ENCODE measurements around the gene SLC6A9.

DNA sequence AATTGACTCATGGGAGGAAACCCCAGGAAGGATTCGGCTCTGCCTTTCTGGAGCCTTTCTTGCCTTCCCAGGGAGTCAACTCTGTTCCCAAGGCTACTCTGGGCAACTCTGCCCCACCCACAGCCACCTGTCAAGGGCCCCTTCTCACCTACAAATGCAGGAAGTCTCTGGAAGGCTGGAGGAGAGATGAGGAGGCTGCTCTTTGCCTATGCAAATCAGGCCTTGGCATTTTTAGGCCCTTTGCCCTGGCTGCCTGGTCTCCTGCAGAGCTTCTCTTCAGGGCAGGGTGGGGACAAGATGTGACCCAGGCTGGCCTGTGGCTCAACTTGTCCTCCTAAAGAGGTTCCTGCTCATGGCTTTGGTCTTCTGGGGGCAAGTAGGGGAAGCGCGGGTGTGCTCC lies 5.4 kb downstream of the SLC6A9 start:
- TF ChIP-seq EZH2 (IDR thresholded peaks at IDR 0.05; ENCODE audit: low read depth, unreplicated experiment), result no peak
- TF ChIP-seq ZNF331 (CRISPR knock-in tag; IDR thresholded peaks at IDR 0.05; ENCODE audit: low read depth), result no peak
- TF ChIP-seq POLR2AphosphoS5 (IDR thresholded peaks at IDR 0.05; ENCODE audit: low read depth), result no peak
- TF ChIP-seq, protein P1, sequence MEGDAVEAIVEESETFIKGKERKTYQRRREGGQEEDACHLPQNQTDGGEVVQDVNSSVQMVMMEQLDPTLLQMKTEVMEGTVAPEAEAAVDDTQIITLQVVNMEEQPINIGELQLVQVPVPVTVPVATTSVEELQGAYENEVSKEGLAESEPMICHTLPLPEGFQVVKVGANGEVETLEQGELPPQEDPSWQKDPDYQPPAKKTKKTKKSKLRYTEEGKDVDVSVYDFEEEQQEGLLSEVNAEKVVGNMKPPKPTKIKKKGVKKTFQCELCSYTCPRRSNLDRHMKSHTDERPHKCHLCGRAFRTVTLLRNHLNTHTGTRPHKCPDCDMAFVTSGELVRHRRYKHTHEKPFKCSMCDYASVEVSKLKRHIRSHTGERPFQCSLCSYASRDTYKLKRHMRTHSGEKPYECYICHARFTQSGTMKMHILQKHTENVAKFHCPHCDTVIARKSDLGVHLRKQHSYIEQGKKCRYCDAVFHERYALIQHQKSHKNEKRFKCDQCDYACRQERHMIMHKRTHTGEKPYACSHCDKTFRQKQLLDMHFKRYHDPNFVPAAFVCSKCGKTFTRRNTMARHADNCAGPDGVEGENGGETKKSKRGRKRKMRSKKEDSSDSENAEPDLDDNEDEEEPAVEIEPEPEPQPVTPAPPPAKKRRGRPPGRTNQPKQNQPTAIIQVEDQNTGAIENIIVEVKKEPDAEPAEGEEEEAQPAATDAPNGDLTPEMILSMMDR (conservative IDR thresholded peaks at IDR 0.05; ENCODE audit: low read depth in 2 of 2), result no peak
- no peak for TF ChIP-seq REST (IDR thresholded peaks at IDR 0.05; ENCODE audit: unreplicated experiment)
- TF ChIP-seq CREB1 (CRISPR knock-in tag; IDR thresholded peaks at IDR 0.05; ENCODE audit: low read depth), result no peak
- TF ChIP-seq ETS1 (IDR thresholded peaks at IDR 0.05), result no peak
- no peak for TF ChIP-seq JUNB (IDR thresholded peaks at IDR 0.05; ENCODE audit: unreplicated experiment)
- TF ChIP-seq EZH2phosphoT487 (IDR thresholded peaks at IDR 0.05; ENCODE audit: unreplicated experiment), result no peak
- TF ChIP-seq ZNF114 (CRISPR knock-in tag; IDR thresholded peaks at IDR 0.05), result no peak
- no peak for TF ChIP-seq NANOG (IDR thresholded peaks at IDR 0.05; ENCODE audit: borderline replicate concordance)
- TF ChIP-seq STAT1 (IDR thresholded peaks at IDR 0.05; ENCODE audit: unreplicated experiment), result no peak
- TF ChIP-seq, protein P2, sequence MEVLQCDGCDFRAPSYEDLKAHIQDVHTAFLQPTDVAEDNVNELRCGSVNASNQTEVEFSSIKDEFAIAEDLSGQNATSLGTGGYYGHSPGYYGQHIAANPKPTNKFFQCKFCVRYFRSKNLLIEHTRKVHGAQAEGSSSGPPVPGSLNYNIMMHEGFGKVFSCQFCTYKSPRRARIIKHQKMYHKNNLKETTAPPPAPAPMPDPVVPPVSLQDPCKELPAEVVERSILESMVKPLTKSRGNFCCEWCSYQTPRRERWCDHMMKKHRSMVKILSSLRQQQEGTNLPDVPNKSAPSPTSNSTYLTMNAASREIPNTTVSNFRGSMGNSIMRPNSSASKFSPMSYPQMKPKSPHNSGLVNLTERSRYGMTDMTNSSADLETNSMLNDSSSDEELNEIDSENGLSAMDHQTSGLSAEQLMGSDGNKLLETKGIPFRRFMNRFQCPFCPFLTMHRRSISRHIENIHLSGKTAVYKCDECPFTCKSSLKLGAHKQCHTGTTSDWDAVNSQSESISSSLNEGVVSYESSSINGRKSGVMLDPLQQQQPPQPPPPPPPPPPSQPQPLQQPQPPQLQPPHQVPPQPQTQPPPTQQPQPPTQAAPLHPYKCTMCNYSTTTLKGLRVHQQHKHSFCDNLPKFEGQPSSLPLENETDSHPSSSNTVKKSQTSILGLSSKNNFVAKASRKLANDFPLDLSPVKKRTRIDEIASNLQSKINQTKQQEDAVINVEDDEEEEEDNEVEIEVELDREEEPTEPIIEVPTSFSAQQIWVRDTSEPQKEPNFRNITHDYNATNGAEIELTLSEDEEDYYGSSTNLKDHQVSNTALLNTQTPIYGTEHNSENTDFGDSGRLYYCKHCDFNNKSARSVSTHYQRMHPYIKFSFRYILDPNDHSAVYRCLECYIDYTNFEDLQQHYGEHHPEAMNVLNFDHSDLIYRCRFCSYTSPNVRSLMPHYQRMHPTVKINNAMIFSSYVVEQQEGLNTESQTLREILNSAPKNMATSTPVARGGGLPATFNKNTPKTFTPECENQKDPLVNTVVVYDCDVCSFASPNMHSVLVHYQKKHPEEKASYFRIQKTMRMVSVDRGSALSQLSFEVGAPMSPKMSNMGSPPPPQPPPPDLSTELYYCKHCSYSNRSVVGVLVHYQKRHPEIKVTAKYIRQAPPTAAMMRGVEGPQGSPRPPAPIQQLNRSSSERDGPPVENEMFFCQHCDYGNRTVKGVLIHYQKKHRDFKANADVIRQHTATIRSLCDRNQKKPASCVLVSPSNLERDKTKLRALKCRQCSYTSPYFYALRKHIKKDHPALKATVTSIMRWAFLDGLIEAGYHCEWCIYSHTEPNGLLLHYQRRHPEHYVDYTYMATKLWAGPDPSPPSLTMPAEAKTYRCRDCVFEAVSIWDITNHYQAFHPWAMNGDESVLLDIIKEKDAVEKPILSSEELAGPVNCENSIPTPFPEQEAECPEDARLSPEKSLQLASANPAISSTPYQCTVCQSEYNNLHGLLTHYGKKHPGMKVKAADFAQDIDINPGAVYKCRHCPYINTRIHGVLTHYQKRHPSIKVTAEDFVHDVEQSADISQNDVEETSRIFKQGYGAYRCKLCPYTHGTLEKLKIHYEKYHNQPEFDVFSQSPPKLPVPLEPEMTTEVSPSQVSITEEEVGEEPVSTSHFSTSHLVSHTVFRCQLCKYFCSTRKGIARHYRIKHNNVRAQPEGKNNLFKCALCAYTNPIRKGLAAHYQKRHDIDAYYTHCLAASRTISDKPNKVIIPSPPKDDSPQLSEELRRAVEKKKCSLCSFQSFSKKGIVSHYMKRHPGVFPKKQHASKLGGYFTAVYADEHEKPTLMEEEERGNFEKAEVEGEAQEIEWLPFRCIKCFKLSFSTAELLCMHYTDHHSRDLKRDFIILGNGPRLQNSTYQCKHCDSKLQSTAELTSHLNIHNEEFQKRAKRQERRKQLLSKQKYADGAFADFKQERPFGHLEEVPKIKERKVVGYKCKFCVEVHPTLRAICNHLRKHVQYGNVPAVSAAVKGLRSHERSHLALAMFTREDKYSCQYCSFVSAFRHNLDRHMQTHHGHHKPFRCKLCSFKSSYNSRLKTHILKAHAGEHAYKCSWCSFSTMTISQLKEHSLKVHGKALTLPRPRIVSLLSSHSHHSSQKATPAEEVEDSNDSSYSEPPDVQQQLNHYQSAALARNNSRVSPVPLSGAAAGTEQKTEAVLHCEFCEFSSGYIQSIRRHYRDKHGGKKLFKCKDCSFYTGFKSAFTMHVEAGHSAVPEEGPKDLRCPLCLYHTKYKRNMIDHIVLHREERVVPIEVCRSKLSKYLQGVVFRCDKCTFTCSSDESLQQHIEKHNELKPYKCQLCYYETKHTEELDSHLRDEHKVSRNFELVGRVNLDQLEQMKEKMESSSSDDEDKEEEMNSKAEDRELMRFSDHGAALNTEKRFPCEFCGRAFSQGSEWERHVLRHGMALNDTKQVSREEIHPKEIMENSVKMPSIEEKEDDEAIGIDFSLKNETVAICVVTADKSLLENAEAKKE (CRISPR knock-in tag; IDR thresholded peaks at IDR 0.05), result no peak

All from GM23338 (cell line).